GM19238 (cell line): ENCODE data around the gene LRAT.

Source experiments
- DNase-seq: peaks from one replicate; pipeline ENCODE4 v3.0.0; 2011; ENCODE audit warnings: low spot score; ENCODE audit not compliant: insufficient read length

The LRAT gene

DNA sequence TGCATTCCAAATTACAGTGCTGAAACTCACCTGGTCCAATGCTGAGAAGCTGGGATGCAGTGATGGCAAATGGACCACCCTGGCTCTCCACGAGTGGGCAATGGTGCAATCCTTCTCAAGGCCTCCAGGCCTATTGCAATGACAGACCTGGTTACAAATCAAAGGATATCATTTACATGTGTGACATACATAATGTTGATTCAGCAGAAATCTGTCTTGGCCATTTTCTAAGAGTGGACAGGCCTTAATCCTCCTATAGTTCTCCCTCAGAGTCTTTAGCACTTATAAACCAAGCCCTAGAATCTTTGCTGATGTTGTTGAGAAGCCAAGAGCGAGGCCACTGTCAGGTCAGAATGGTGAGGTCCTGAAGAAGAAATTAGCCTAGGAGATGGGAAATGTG is 17.1 kb downstream of the LRAT start:
- DNase-seq = no peak

GRCh38 chr4:154778264-154778663 is 34.5 kb downstream of the LRAT start:
- DNase-seq = no peak

- no peak for DNase-seq
Measured at GRCh38 chr4:154779362-154779947, 35.7 kb downstream of the LRAT start.

GRCh38 chr4:154781126-154781982 is 37.6 kb downstream of the LRAT start, which contains the start of gene RBM46:
Gene RBM46, plus strand, starts transcription at chr4:154781272. Its CDS starts 15,481 bp downstream, at chr4:154796753.
- DNase-seq = no peak

GRCh38 chr4:154781983-154782293 is 38.1 kb downstream of the LRAT start:
- DNase-seq = no peak
